ENCODE results near the gene GPAT2.
"Not testable (repeated sequence)": the region's sequence is repeated elsewhere in the genome, so short reads cannot be mapped to it uniquely, and the experiment has no call there.

The GPAT2 gene

GRCh38 chr2:96025755-96026154 is 9.0 kb downstream of the GPAT2 start:
- not testable (repeated sequence) for H3K4me3 ChIP-seq (ENCODE audit: low read length); DNase-seq (ENCODE audit: low read depth, low spot score)

- no peak for DNase-seq (ENCODE audit: low read depth, low spot score)
- H3K4me3 ChIP-seq (ENCODE audit: low read length) = no peak overlapping the region
These were observed 9.6 kb downstream of the GPAT2 start for GRCh38 chr2:96025194-96025492.

GRCh38 chr2:96024336-96025193 is 10.2 kb downstream of the GPAT2 start:
- H3K4me3 ChIP-seq (ENCODE audit: low read length) = no peak overlapping the region
- no peak for DNase-seq (ENCODE audit: low read depth, low spot score)

GRCh38 chr2:96023701-96024100 is 11.0 kb downstream of the GPAT2 start:
- H3K4me3 ChIP-seq (ENCODE audit: low read length); DNase-seq (ENCODE audit: low read depth, low spot score): not testable (repeated sequence)

GRCh38 chr2:96022701-96023447 is 11.8 kb downstream of the GPAT2 start:
- H3K4me3 ChIP-seq (ENCODE audit: low read length) = not testable (repeated sequence)
- DNase-seq (ENCODE audit: low read depth, low spot score) = peak; percentile 41

- not testable (repeated sequence) for H3K4me3 ChIP-seq (ENCODE audit: low read length)
These were observed 12.6 kb downstream of the GPAT2 start for GRCh38 chr2:96022126-96022525.

GRCh38 chr2:96021142-96021541 is 13.6 kb downstream of the GPAT2 start:
- not testable (repeated sequence) for DNase-seq (ENCODE audit: low read depth, low spot score); H3K4me3 ChIP-seq (ENCODE audit: low read length)

More at GRCh38 chr2:96022126-96022525, 12.6 kb downstream of the GPAT2 start:
- DNase-seq (ENCODE audit: low read depth, low spot score) = not testable (repeated sequence)

- H3K4me3 ChIP-seq (ENCODE audit: low read length); DNase-seq (ENCODE audit: low read depth, low spot score): not testable (repeated sequence)
These were observed 14.7 kb downstream of the GPAT2 start for GRCh38 chr2:96019909-96020590.

- H3K4me3 ChIP-seq (ENCODE audit: low read length); DNase-seq (ENCODE audit: low read depth, low spot score): not testable (repeated sequence)
These were observed 18.4 kb downstream of the GPAT2 start for GRCh38 chr2:96016321-96016720.

GRCh38 chr2:96012792-96013264 is 21.9 kb downstream of the GPAT2 start:
- not testable (repeated sequence) for DNase-seq (ENCODE audit: low read depth, low spot score); H3K4me3 ChIP-seq (ENCODE audit: low read length)

GRCh38 chr2:96012086-96012791 is 22.5 kb downstream of the GPAT2 start:
- not testable (repeated sequence) for DNase-seq (ENCODE audit: low read depth, low spot score); H3K4me3 ChIP-seq (ENCODE audit: low read length)

- H3K4me3 ChIP-seq (ENCODE audit: low read length) = peak overlapping the region; percentile 49
- peak; percentile 38 for DNase-seq (ENCODE audit: low read depth, low spot score)
These were observed 23.6 kb downstream of the GPAT2 start for GRCh38 chr2:96011129-96011455.

GRCh38 chr2:96010320-96011128 is 24.2 kb downstream of the GPAT2 start:
- DNase-seq (ENCODE audit: low read depth, low spot score) = peak; percentile 80
- peak overlapping the region; percentile 50 for H3K4me3 ChIP-seq (ENCODE audit: low read length)

GRCh38 chr2:96009833-96010232 is 24.9 kb downstream of the GPAT2 start:
- H3K4me3 ChIP-seq (ENCODE audit: low read length) = peak overlapping the region; percentile 50
- not testable (repeated sequence) for DNase-seq (ENCODE audit: low read depth, low spot score)

GRCh38 chr2:96008051-96008450 is 26.7 kb downstream of the GPAT2 start:
- not testable (repeated sequence) for H3K4me3 ChIP-seq (ENCODE audit: low read length); DNase-seq (ENCODE audit: low read depth, low spot score)

GRCh38 chr2:96006248-96006647 is 28.5 kb downstream of the GPAT2 start:
- not testable (repeated sequence) for H3K4me3 ChIP-seq (ENCODE audit: low read length); DNase-seq (ENCODE audit: low read depth, low spot score)

GRCh38 chr2:95992520-95993272 is 42.0 kb downstream of the GPAT2 start:
- peak overlapping the region; percentile 62 for H3K4me3 ChIP-seq (ENCODE audit: low read length)
- DNase-seq (ENCODE audit: low read depth, low spot score) = peak; percentile 56

- DNase-seq (ENCODE audit: low read depth, low spot score) = not testable (repeated sequence)
- H3K4me3 ChIP-seq (ENCODE audit: low read length) = peak overlapping the region; percentile 62
These were observed 42.6 kb downstream of the GPAT2 start for GRCh38 chr2:95992102-95992501.
